ACHN (cell line): ENCODE measurements around the gene NDP.
"Not testable (repeated sequence)": the region's sequence is repeated elsewhere in the genome, so short reads cannot be mapped to it uniquely, and the experiment has no call there.

Source experiments
- DNase-seq: peaks from one replicate; pipeline ENCODE4 v3.0.0-alpha.2; 2015
- in situ Hi-C: cut with HindIII; loops from 2 replicates; pipeline ENCODE4 v1.10.0; 2017; ENCODE audit warnings: low sequenced_read_pairs, low pct_ligation_motif_present, low pct_unique_long_range_greater_than_20kb

NDP gene

GRCh38 chrX:43974741-43975465 is 1.7 kb upstream of the NDP start:
- in situ Hi-C loops = no loop called here
- no peak for DNase-seq

DNA sequence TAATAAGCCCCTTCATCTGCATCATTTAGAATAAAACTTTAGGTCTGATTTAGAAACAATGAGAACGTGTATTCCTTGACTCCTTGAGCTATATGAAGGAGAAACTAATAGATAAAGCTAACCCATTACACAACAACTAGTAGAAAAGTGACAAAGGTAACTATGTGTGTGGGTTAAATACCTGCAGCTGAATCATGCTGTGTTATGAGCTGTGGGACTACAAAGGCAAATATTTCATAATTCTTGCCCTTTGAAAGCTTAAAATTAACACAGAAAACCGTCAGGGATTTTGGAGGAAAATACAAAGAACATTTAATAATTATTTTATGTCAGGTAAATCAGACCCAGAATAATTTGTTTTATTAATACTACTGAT is 898 bp upstream of the NDP start:
- DNase-seq = no peak
- in situ Hi-C loops = no loop called here

- in situ Hi-C loops = no loop called here
- no peak for DNase-seq
These were observed 926 bp downstream of the NDP start for GRCh38 chrX:43971966-43972961.

- in situ Hi-C loops = no loop called here
- DNase-seq = peak; percentile 37
These were observed 2.7 kb downstream of the NDP start for GRCh38 chrX:43970528-43970927.

- DNase-seq = peak; percentile 59
- in situ Hi-C loops = no loop called here
These were observed 3.4 kb downstream of the NDP start for GRCh38 chrX:43969504-43970501.

GRCh38 chrX:43968359-43968781 is 4.8 kb downstream of the NDP start:
- in situ Hi-C loops = no loop called here
- no peak for DNase-seq

DNA sequence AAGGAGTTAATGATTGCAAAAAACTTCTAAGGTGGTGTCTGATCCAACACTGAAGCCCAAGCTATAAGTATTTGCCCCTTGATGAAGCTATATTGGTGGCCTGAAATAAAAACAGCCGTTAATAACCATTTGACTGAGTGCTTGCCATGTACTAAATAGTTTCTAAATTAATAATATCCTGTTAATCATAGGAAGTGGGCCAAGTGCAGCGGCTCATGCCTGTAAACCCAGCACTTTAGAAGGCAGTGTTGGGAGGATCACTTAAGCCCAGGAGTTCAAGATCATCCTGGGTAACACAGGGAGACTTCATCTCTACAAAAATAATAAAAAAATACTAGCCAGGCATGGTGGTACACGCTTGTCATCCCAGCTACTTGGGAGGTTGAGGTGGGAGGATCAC is 8.3 kb downstream of the NDP start:
- in situ Hi-C loops = no loop called here
- no peak for DNase-seq

DNA sequence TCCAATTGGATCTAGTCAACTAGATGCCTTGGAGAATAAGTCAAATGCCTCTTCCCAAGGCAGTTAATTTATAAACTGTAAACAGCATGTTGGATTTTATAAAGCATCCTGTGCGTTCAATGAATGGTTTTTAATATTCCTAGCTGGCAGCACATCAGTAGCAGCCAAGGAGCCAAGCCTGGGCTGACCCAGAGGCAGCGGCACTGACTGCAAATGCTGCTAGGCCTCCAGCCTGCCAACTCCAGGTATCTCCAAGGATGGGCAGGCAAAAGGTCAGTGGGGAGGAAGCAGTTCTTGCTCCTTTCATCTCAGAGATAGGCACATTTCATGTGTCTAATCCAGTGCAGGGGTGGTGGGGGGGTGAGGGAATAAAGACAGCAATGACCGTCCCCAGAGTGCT is 9.5 kb downstream of the NDP start:
- no peak for DNase-seq
- in situ Hi-C loops = no loop called here

GRCh38 chrX:43962636-43963035 is 10.6 kb downstream of the NDP start:
- in situ Hi-C loops = no loop called here
- DNase-seq = no peak

- in situ Hi-C loops = no loop called here
- DNase-seq = no peak
These were observed 11.5 kb downstream of the NDP start for GRCh38 chrX:43961699-43962098.

GRCh38 chrX:43958529-43958928 is 14.7 kb downstream of the NDP start:
- DNase-seq = peak; percentile 65
- in situ Hi-C loops = no loop called here

GRCh38 chrX:43956034-43956433 is 17.2 kb downstream of the NDP start:
- in situ Hi-C loops = no loop called here
- DNase-seq = no peak

GRCh38 chrX:43953218-43953617 is 20.0 kb downstream of the NDP start:
- DNase-seq = no peak
- in situ Hi-C loops = no loop called here

DNA sequence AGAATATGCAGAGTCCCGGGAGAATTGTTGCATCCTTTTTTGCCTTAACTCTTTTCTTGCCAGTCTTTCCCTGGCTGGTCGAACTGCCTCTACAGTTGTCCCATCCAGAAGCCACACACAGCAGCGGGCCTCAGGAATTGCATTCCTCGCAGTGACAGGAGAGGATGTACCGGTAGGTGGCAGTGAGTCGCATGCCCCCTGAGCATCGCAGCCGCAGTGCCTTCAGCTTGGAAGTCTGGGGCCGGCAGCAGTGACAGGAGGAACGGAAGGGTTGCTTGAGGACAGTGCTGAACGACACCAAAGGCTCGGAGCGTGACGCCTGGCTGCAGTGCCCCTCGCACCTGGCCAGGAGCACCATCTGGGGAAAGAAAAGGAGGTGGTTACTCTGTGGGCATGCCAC is 23.5 kb downstream of the NDP start:
- no peak for DNase-seq
- in situ Hi-C loops = no loop called here

DNA sequence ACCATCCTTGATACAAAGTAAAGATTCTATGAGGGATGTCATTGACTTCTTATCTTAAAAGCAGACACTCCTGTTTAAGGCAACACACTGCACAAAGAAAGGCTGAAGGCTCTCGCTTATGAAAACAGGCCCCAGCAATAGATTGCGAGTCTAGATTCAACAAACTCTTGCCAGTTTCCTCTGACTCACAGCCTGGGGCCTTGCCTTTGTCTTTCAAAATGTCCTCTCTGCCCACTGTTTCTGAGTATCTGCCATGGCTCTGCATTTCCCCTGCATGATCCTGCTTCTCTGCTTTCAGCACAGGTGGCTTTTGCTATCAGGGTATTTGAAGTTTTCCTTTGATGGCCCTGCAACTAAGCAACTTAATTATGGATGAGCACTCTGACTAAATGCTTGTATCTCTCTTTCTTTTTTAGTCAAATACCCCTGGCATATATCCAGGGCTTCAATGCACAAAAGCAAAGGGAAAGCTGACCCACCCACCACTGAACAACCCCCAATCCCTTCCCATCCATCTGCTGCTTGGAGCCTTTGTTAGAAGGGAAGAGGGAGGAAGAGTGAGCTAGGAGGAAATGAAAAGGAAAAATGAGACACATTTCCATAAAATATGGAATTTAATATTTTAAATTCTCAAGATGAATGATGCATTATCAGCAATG is 32.2 kb downstream of the NDP start:
- in situ Hi-C loops = no loop called here
- DNase-seq = no peak

DNA sequence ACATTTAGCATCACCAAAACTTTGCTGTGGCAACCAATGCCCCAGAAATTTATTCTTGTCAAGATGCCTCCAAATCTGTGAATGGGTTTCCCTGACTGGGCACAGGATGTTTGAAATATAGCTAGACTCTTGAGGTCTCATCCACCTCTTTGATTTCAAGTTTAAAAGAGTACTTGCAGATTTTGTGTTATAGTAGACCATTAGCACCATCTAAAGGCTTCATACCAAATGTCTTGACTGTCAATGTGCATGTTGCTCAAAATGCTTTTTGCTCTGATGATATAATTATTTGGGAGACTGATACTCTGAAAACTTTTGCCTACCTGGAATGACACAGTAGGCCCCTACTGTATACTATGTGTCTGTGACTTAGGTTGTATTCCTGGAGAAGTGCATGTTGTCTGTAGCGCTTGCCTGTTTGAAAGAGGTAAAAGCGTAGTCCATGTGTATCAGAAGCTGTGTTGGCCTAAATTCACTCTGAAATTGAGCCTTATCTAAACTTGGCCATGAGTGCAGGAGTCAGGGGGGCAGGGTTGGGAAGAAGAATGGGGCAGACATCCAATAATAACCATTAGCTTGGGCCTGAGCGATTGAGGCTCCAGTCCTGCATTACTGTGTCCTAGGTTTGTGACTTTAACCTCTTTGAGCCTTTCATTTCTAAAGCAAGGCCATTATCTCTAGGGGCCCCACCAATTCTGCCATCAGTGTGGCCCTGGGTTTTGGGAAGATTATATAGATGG is 33.8 kb downstream of the NDP start:
- in situ Hi-C loops = no loop called here
- DNase-seq = no peak

DNA sequence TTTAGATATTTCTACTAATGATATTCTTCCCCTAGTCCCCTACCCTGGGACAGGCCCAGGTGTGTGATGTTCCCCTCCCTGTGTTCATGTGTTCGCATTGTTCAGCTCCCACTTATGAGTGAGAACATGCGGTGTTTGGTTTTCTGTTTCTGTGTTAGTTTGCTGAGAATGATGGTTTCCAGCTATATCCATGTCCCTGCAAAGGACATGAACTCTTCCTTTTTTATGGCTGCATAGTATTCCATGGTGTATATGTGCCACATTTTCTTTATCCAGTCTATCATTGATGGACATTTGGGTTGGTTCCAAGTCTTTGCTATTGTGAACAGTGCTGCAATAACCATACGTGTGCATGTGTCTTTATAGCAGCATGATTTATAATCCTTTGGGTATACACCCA is 51.2 kb downstream of the NDP start:
- in situ Hi-C loops, DNase-seq: not testable (repeated sequence)
